HEK293 (cell line): ENCODE measurements around the gene AMOTL1.

Experiments used
- CTCF ChIA-PET: fragments of 350-600 bp; formaldehyde crosslinking; extraction: SDS; loops from one replicate; lab custom pipeline; 2021; ENCODE audit warnings: antibody characterized with exemption; lab: Yijun Ruan, JAX
- POLR2A ChIA-PET: fragments of 300-600 bp; formaldehyde crosslinking; extraction: SDS; loops from one replicate; lab custom pipeline; 2020; ENCODE audit warnings: antibody characterized with exemption, inconsistent platforms; lab: Yijun Ruan, JAX
- H3K27ac ChIP-seq: fragments of 200-500 bp; sonication (Bioruptor generic); 2 replicates; pipeline ENCODE4 v1.5.1; 2014; ENCODE audit warnings: low read depth, low read length, control low read depth, inconsistent platforms; ENCODE audit errors: extremely low read depth
- H3K36me3 ChIP-seq, 2 experiments: fragments of 200-500 bp in 1 of 2; sonication (Bioruptor generic) in 1 of 2; 1 replicate in 1 of 2; 2 replicates in 1 of 2; pipeline ENCODE4 v1.5.1; 2014 to 2017; ENCODE audit warnings: inconsistent platforms in 2 of 2, low read length in 2 of 2; ENCODE audit not compliant: control insufficient read depth in 2 of 2, insufficient read depth in 1 of 2
- H3K4me1 ChIP-seq: fragments of 200-500 bp; sonication (Bioruptor generic); 2 replicates; pipeline ENCODE4 v1.5.1; 2014; ENCODE audit warnings: mild to moderate bottlenecking, low read length, inconsistent platforms; ENCODE audit not compliant: control insufficient read depth, insufficient read depth
- H3K4me3 ChIP-seq: 2 replicates; pipeline ENCODE4 v1.5.1; 2011; ENCODE audit warnings: low read depth, mild to moderate bottlenecking, control low read depth, low read length, moderate library complexity
- H3K9me3 ChIP-seq: fragments of 200-500 bp; sonication (Bioruptor generic); 2 replicates; pipeline ENCODE4 v1.5.1; 2014; ENCODE audit warnings: low read depth, low read length, inconsistent platforms; ENCODE audit not compliant: control insufficient read depth, insufficient read depth
- FEZF1 ChIP-seq: fragments of 450-650 bp; formaldehyde crosslinking; IDR thresholded peaks from 2 replicates; pipeline ENCODE4 v1.5.1; 2016; ENCODE audit warnings: missing biosample characterization, missing genetic modification characterization
- OVOL3 ChIP-seq: fragments of 450-650 bp; formaldehyde crosslinking; IDR thresholded peaks from 2 replicates; pipeline ENCODE4 v1.5.1; 2016; ENCODE audit warnings: missing biosample characterization, missing genetic modification characterization
- PRDM2 ChIP-seq: fragments of 450-650 bp; formaldehyde crosslinking; IDR thresholded peaks from 2 replicates; pipeline ENCODE4 v1.5.1; 2016; ENCODE audit warnings: missing biosample characterization, missing genetic modification characterization, borderline replicate concordance
- YY2 ChIP-seq: fragments of 450-650 bp; formaldehyde crosslinking; IDR thresholded peaks from 2 replicates; pipeline ENCODE4 v1.5.1; 2016; ENCODE audit warnings: missing biosample characterization, missing genetic modification characterization
- ZBTB21 ChIP-seq: fragments of 450-650 bp; formaldehyde crosslinking; IDR thresholded peaks from 2 replicates; pipeline ENCODE4 v1.5.1; 2017; ENCODE audit warnings: missing biosample characterization, missing genetic modification characterization
- ZBTB7A ChIP-seq: fragments of 450-650 bp; formaldehyde crosslinking; IDR thresholded peaks from 2 replicates; pipeline ENCODE4 v1.5.1; 2016; ENCODE audit warnings: low read depth, missing biosample characterization, missing genetic modification characterization
- ZFP3 ChIP-seq: fragments of 450-650 bp; formaldehyde crosslinking; IDR thresholded peaks from 2 replicates; pipeline ENCODE4 v1.5.1; 2016; ENCODE audit warnings: low read depth, missing biosample characterization, missing genetic modification characterization
- ZFP69B ChIP-seq: fragments of 450-650 bp; formaldehyde crosslinking; IDR thresholded peaks from 2 replicates; pipeline ENCODE4 v1.5.1; 2016; ENCODE audit warnings: missing biosample characterization, missing genetic modification characterization
- ZNF132 ChIP-seq: fragments of 450-650 bp; formaldehyde crosslinking; IDR thresholded peaks from 2 replicates; pipeline ENCODE4 v1.5.1; 2017; ENCODE audit warnings: missing biosample characterization, missing genetic modification characterization, borderline replicate concordance
- ZNF16 ChIP-seq: fragments of 450-650 bp; formaldehyde crosslinking; IDR thresholded peaks from 2 replicates; pipeline ENCODE4 v1.5.1; 2016; ENCODE audit warnings: low read depth, missing biosample characterization, missing genetic modification characterization
- ZNF169 ChIP-seq: fragments of 450-650 bp; formaldehyde crosslinking; IDR thresholded peaks from 2 replicates; pipeline ENCODE4 v1.5.1; 2016; ENCODE audit warnings: missing biosample characterization, missing genetic modification characterization
- ZNF202 ChIP-seq: fragments of 450-650 bp; formaldehyde crosslinking; IDR thresholded peaks from 2 replicates; pipeline ENCODE4 v1.5.1; 2016; ENCODE audit warnings: missing biosample characterization, missing genetic modification characterization, borderline replicate concordance
- ZNF214 ChIP-seq: fragments of 450-650 bp; formaldehyde crosslinking; IDR thresholded peaks from 2 replicates; pipeline ENCODE4 v1.5.1; 2017; ENCODE audit warnings: missing biosample characterization, mild to moderate bottlenecking, missing genetic modification characterization, borderline replicate concordance
- ZNF221 ChIP-seq: fragments of 450-650 bp; formaldehyde crosslinking; IDR thresholded peaks from 2 replicates; pipeline ENCODE4 v1.5.1; 2017; ENCODE audit warnings: missing biosample characterization, missing genetic modification characterization, borderline replicate concordance
- ZNF341 ChIP-seq: fragments of 450-650 bp; formaldehyde crosslinking; IDR thresholded peaks from 2 replicates; pipeline ENCODE4; 2016; ENCODE audit warnings: low read depth, missing biosample characterization, missing genetic modification characterization
- ZNF366 ChIP-seq: fragments of 450-650 bp; formaldehyde crosslinking; conservative IDR thresholded peaks from 2 replicates; pipeline ENCODE4 v1.5.1; 2016; ENCODE audit warnings: missing biosample characterization, missing genetic modification characterization
- ZNF423 ChIP-seq: fragments of 450-650 bp; formaldehyde crosslinking; IDR thresholded peaks from 2 replicates; pipeline ENCODE4 v1.5.1; 2016; ENCODE audit warnings: missing biosample characterization, missing genetic modification characterization
- ZNF555 ChIP-seq: fragments of 450-650 bp; formaldehyde crosslinking; conservative IDR thresholded peaks from 2 replicates; pipeline ENCODE4 v1.5.1; 2017; ENCODE audit warnings: missing biosample characterization, mild to moderate bottlenecking, missing genetic modification characterization, inconsistent platforms
- ZNF639 ChIP-seq: fragments of 450-650 bp; formaldehyde crosslinking; IDR thresholded peaks from 2 replicates; pipeline ENCODE4 v1.5.1; 2016; ENCODE audit warnings: missing biosample characterization, missing genetic modification characterization
- ZNF654 ChIP-seq: fragments of 450-650 bp; formaldehyde crosslinking; IDR thresholded peaks from 2 replicates; pipeline ENCODE4 v1.5.1; 2016; ENCODE audit warnings: low read depth, missing biosample characterization, missing genetic modification characterization
- ZNF704 ChIP-seq: fragments of 450-650 bp; formaldehyde crosslinking; IDR thresholded peaks from 2 replicates; pipeline ENCODE4 v1.5.1; 2016; ENCODE audit warnings: missing biosample characterization, missing genetic modification characterization

The AMOTL1 gene

GRCh38 chr11:94860333-94860732 is 92.2 kb downstream of the AMOTL1 start:
- no peaks in the 10 kb centered on the region for H3K4me1 ChIP-seq
- H3K9me3 ChIP-seq = no peaks in the 10 kb centered on the region
- TF ChIP-seq YY2 (tag by site-specific recombination) (no peak), ZNF221 (tag by site-specific recombination) (no peak)
- no peak overlapping the region for H3K27ac ChIP-seq
- no peak overlapping the region for H3K4me3 ChIP-seq
- H3K36me3 ChIP-seq = peaks cover 0 to 89% of the 10 kb centered on the region in 2 experiments; a peak in 2 of 3 replicates
- ChIA-PET CTCF (no interaction called here), POLR2A (no interaction called here)

GRCh38 chr11:94861306-94861845 is 93.2 kb downstream of the AMOTL1 start:
- H3K9me3 ChIP-seq = no peaks in the 10 kb centered on the region
- H3K36me3 ChIP-seq = peaks cover 0 to 91% of the 10 kb centered on the region in 2 experiments; a peak in 2 of 3 replicates
- H3K4me3 ChIP-seq = no peak overlapping the region
- H3K27ac ChIP-seq = no peak overlapping the region
- ChIA-PET POLR2A (no interaction called here), CTCF (no interaction called here)
- H3K4me1 ChIP-seq = no peaks in the 10 kb centered on the region
- no peak for TF ChIP-seq ZNF555 (tag by site-specific recombination)

- H3K27ac ChIP-seq = no peak overlapping the region
- TF ChIP-seq PRDM2 (tag by site-specific recombination) (no peak), ZNF366 (tag by site-specific recombination) (no peak), ZNF214 (no peak), ZNF202 (tag by site-specific recombination) (no peak), ZNF16 (no peak), ZNF654 (tag by site-specific recombination) (no peak), ZFP3 (tag by site-specific recombination) (no peak), FEZF1 (tag by site-specific recombination) (no peak), ZBTB7A (tag by site-specific recombination) (no peak), ZFP69B (no peak), ZNF132 (tag by site-specific recombination) (no peak), OVOL3 (tag by site-specific recombination) (no peak), ZNF341 (tag by site-specific recombination) (no peak), ZNF423 (tag by site-specific recombination) (no peak), ZNF169 (no peak), ZNF704 (tag by site-specific recombination) (no peak), ZBTB21 (tag by site-specific recombination) (no peak), ZNF639 (tag by site-specific recombination) (no peak)
Observed at GRCh38 chr11:94862926-94863880, 95.0 kb downstream of the AMOTL1 start.

More at GRCh38 chr11:94862926-94863880, 95.0 kb downstream of the AMOTL1 start:
- H3K4me3 ChIP-seq = no peak overlapping the region
- H3K4me1 ChIP-seq = no peaks in the 10 kb centered on the region
- POLR2A ChIA-PET = interaction anchor here (0.7 kb wide), 1 partner anchor 243 kb away, joined by 3 read pairs; no protein-coding TSS in a partner anchor
- H3K9me3 ChIP-seq = no peaks in the 10 kb centered on the region
- peaks cover 0 to 91% of the 10 kb centered on the region in 2 experiments; a peak in 2 of 3 replicates for H3K36me3 ChIP-seq
- CTCF ChIA-PET = interaction anchor here (0.7 kb wide), 2 partner anchors 58 to 977 kb away, joined by 3 to 6 read pairs; no protein-coding TSS in a partner anchor
